ENCODE measurements around the gene PAXX. TPM values are rescaled to one million over a fixed set of nuclear protein-coding genes. Genes with fewer than 3 reads are reported as not detected.
"Not testable (repeated sequence)": the region's sequence is repeated elsewhere in the genome, so short reads cannot be mapped to it uniquely, and the experiment has no call there.

Gene PAXX
- total RNA-seq, 1 donor from 2014 or later: 15.3 TPM

DNA sequence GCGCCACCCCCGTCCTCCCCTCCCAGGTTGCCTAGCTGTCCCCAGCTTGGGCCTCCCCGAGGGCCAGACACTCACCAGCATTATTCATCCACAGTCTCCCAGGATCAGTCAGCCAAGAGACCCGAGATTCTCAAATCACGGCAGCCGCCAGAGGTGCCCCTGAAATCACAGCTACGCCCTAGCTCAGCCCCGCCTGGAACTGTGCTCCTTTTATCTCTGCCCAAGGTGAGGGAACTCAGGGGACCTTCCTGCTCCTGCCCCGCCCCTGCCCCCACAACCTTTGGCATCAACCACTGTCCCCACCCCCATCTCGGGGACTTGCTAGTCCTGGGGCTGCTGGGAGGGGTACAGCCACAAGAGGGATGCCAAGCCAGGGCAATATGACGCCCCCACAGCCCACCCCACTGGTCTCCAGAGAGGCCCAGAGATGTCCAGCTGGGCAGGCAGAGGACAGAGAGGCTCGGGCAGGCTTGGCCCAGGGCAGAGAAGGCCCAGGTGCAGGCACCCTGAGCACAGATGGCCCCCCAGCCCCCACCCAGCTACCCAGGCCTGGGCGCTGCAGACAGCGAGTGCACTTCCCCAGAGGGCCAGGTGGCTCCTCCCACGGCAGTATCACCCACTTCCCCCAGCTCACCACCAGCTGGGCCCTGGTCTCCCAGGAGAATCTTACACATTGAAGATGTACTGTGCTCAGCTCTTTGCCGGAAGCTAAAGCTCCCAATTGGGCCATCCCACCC, 39.9 kb downstream of the PAXX start, which contains the start of gene FUT7:
Gene FUT7, minus strand, starts transcription at position 185 of the 737 bp plus-strand sequence. Its CDS starts 97 bp downstream, at position 88.
- no peak within 1 kb of the TSS for H3K4me2 ChIP-seq (ENCODE audit: low read length)
- no peak within 1 kb of the TSS for H3K4me3 ChIP-seq (ENCODE audit: insufficient read depth, low read depth, low read length)
- TF ChIP-seq, protein P1, sequence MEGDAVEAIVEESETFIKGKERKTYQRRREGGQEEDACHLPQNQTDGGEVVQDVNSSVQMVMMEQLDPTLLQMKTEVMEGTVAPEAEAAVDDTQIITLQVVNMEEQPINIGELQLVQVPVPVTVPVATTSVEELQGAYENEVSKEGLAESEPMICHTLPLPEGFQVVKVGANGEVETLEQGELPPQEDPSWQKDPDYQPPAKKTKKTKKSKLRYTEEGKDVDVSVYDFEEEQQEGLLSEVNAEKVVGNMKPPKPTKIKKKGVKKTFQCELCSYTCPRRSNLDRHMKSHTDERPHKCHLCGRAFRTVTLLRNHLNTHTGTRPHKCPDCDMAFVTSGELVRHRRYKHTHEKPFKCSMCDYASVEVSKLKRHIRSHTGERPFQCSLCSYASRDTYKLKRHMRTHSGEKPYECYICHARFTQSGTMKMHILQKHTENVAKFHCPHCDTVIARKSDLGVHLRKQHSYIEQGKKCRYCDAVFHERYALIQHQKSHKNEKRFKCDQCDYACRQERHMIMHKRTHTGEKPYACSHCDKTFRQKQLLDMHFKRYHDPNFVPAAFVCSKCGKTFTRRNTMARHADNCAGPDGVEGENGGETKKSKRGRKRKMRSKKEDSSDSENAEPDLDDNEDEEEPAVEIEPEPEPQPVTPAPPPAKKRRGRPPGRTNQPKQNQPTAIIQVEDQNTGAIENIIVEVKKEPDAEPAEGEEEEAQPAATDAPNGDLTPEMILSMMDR (IDR thresholded peaks at IDR 0.05; ENCODE audit: insufficient read depth, low read depth, low read length): no peak
- no peak for TF ChIP-seq EZH2 (IDR thresholded peaks at IDR 0.05; ENCODE audit: insufficient read depth, low read length)
- peaks cover 11% of the 10 kb centered on the region for H4K20me1 ChIP-seq (ENCODE audit: insufficient read depth, low read length)
- H3K4me1 Mint-ChIP-seq (ENCODE audit: low read depth, unreplicated experiment): no peaks in the 10 kb centered on the region
- no peaks in the 10 kb centered on the region for H3K36me3 ChIP-seq (ENCODE audit: insufficient read depth, low read length)
- H3K27me3 ChIP-seq (ENCODE audit: insufficient read depth, low read length): no peaks in the 10 kb centered on the region
- H3K27me3 Mint-ChIP-seq (ENCODE audit: low read depth, unreplicated experiment): peaks cover 6% of the 10 kb centered on the region
- no peaks in the 10 kb centered on the region for H3K9me3 ChIP-seq (ENCODE audit: insufficient read depth, low read depth, low read length)
- H3K27ac ChIP-seq (ENCODE audit: low read depth, low read length): no peak within 1 kb of the TSS
- no peak for DNase-seq (ENCODE audit: low read depth)
- peaks cover 15% of the 10 kb centered on the region for H3K4me1 ChIP-seq (ENCODE audit: insufficient read depth, low read length)
- no peaks in the 10 kb centered on the region for H3K9me3 Mint-ChIP-seq (ENCODE audit: unreplicated experiment)
- H3K9ac ChIP-seq (ENCODE audit: low read length): no peak within 1 kb of the TSS
- FAIRE-seq: no peak
- no peak within 1 kb of the TSS for H2AFZ ChIP-seq (ENCODE audit: low read depth, low read length)
- H3K79me2 ChIP-seq (ENCODE audit: insufficient read depth, low read length): no peaks in the 10 kb centered on the region
- H3K36me3 Mint-ChIP-seq (ENCODE audit: low read depth, unreplicated experiment): no peaks in the 10 kb centered on the region
- H3K4me3 Mint-ChIP-seq (ENCODE audit: unreplicated experiment): peak within 1 kb of the TSS; percentile 40
- no peak within 1 kb of the TSS for H3K27ac Mint-ChIP-seq (ENCODE audit: unreplicated experiment)

DNA sequence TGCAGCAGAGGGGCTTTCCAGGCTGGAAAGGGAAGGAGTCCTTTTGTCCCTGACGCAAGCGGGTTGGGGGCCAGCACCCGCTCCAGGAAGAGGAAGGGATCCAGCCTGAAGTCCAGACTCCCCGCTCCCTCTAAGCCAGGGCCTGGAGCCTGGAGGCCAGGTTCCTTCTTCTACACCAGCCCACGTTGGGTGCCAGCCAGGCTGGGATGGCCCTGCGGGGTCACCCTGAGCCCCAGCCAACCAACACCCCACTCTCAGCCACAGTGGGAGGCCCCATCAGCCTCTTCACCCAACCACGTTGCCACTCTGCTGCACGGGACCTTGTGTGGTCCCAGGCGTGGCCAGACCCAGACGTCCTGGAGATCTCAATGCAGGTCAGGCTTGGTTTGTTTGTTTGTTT, 40.6 kb downstream of the PAXX start:
- Histone ChIP-seq H3K27ac (ENCODE audit: low read depth, low read length) (no peak overlapping the region), H3K4me2 (ENCODE audit: low read length) (no peak overlapping the region), H4K20me1 (ENCODE audit: insufficient read depth, low read length) (peaks cover 7% of the 10 kb centered on the region), H3K27me3 (ENCODE audit: insufficient read depth, low read length) (no peaks in the 10 kb centered on the region), H2AFZ (ENCODE audit: low read depth, low read length) (no peak overlapping the region), H3K9me3 (ENCODE audit: insufficient read depth, low read depth, low read length) (no peaks in the 10 kb centered on the region), H3K36me3 (ENCODE audit: insufficient read depth, low read length) (no peaks in the 10 kb centered on the region), H3K4me1 (ENCODE audit: insufficient read depth, low read length) (peaks cover 9% of the 10 kb centered on the region), H3K4me3 (ENCODE audit: insufficient read depth, low read depth, low read length) (no peak overlapping the region), H3K9ac (ENCODE audit: low read length) (no peak overlapping the region), H3K79me2 (ENCODE audit: insufficient read depth, low read length) (no peaks in the 10 kb centered on the region)
- Mint-ChIP-seq H3K4me1 (ENCODE audit: low read depth, unreplicated experiment) (no peaks in the 10 kb centered on the region), H3K4me3 (ENCODE audit: unreplicated experiment) (no peak overlapping the region), H3K27ac (ENCODE audit: unreplicated experiment) (no peak overlapping the region), H3K27me3 (ENCODE audit: low read depth, unreplicated experiment) (peaks cover 3% of the 10 kb centered on the region), H3K36me3 (ENCODE audit: low read depth, unreplicated experiment) (peaks cover 4% of the 10 kb centered on the region), H3K9me3 (ENCODE audit: unreplicated experiment) (no peaks in the 10 kb centered on the region)
- no peak for FAIRE-seq
- TF ChIP-seq, protein P1 (IDR thresholded peaks at IDR 0.05; ENCODE audit: insufficient read depth, low read depth, low read length): no peak
- no peak for TF ChIP-seq EZH2 (IDR thresholded peaks at IDR 0.05; ENCODE audit: insufficient read depth, low read length)
- DNase-seq (ENCODE audit: low read depth): no peak

DNA sequence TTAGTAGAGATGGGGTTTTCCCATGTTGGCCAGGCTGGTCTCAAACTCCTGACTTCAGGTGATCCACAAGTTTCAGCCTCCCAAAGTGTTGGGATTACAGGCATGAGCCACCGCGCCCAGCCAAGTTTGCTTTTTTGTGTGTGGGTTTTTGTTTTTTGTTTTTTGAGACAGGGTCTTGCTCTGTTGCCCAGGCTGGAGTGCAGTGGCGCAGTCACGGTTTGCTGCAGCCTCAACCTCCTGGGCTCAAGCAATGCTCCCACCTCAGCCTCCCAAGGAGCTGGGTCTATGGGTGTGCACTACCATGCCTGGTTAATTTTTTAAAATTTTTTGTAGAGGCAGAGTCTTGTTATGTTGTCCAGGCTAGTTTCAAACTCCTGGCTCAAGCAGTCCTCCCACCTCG, 41.3 kb downstream of the PAXX start:
- not testable (repeated sequence) for H2AFZ ChIP-seq (ENCODE audit: low read depth, low read length); H3K4me1 ChIP-seq (ENCODE audit: insufficient read depth, low read length); H3K79me2 ChIP-seq (ENCODE audit: insufficient read depth, low read length); H3K27ac ChIP-seq (ENCODE audit: low read depth, low read length); H3K9me3 ChIP-seq (ENCODE audit: insufficient read depth, low read depth, low read length); H3K9me3 Mint-ChIP-seq (ENCODE audit: unreplicated experiment); H3K4me3 ChIP-seq (ENCODE audit: insufficient read depth, low read depth, low read length); H3K4me1 Mint-ChIP-seq (ENCODE audit: low read depth, unreplicated experiment); H3K27me3 Mint-ChIP-seq (ENCODE audit: low read depth, unreplicated experiment); H3K27me3 ChIP-seq (ENCODE audit: insufficient read depth, low read length); H3K4me3 Mint-ChIP-seq (ENCODE audit: unreplicated experiment); H3K36me3 Mint-ChIP-seq (ENCODE audit: low read depth, unreplicated experiment); FAIRE-seq; H4K20me1 ChIP-seq (ENCODE audit: insufficient read depth, low read length); H3K4me2 ChIP-seq (ENCODE audit: low read length); DNase-seq (ENCODE audit: low read depth); H3K36me3 ChIP-seq (ENCODE audit: insufficient read depth, low read length); H3K9ac ChIP-seq (ENCODE audit: low read length)
- peak overlapping the region; percentile 19 for H3K27ac Mint-ChIP-seq (ENCODE audit: unreplicated experiment)

Data from astrocyte (in vitro differentiated cells and primary cell).